H9 (cell line): ENCODE data around the gene ADAT2. TPM values are rescaled to one million over a fixed set of nuclear protein-coding genes. Genes with fewer than 3 reads are reported as not detected.

ENCODE experiments used
- DNase-seq: peaks from one replicate; pipeline ENCODE4 v3.0.0-alpha.2; 2017
- H2AFZ ChIP-seq: one replicate; pipeline ENCODE4 v1.6.1; 2013; ENCODE audit warnings: mild to moderate bottlenecking, low read length, control low read depth, moderate library complexity
- H2AK5ac ChIP-seq: 2 replicates; pipeline ENCODE4 v1.6.1; 2013; ENCODE audit warnings: low read length, control low read depth, mixed read lengths; ENCODE audit not compliant: insufficient read length
- H2BK120ac ChIP-seq: one replicate; pipeline ENCODE4 v1.6.1; 2013; ENCODE audit warnings: low read depth, mild to moderate bottlenecking, low read length, control low read depth, inconsistent platforms; ENCODE audit not compliant: poor library complexity, severe bottlenecking
- H2BK12ac ChIP-seq: 2 replicates; pipeline ENCODE4 v1.6.1; 2013; ENCODE audit warnings: low read length, control low read depth, mixed read lengths, low read depth; ENCODE audit not compliant: insufficient read length
- H2BK15ac ChIP-seq: 2 replicates; pipeline ENCODE4 v1.6.1; 2013; ENCODE audit warnings: low read depth, low read length, control low read depth
- H2BK20ac ChIP-seq: one replicate; pipeline ENCODE4 v1.6.1; 2013; ENCODE audit warnings: low read depth, mild to moderate bottlenecking, low read length, control low read depth, inconsistent platforms; ENCODE audit not compliant: poor library complexity, severe bottlenecking
- H2BK5ac ChIP-seq: 2 replicates; pipeline ENCODE4 v1.6.1; 2013; ENCODE audit warnings: low read length, control low read depth, mixed read lengths; ENCODE audit not compliant: insufficient read length
- H3K14ac ChIP-seq: 2 replicates; pipeline ENCODE4 v1.6.1; 2013; ENCODE audit warnings: low read length, control low read depth; ENCODE audit not compliant: insufficient read depth
- H3K18ac ChIP-seq: 2 replicates; pipeline ENCODE4 v1.6.1; 2013; ENCODE audit warnings: low read depth, mild to moderate bottlenecking, mixed read lengths, low read length, control low read depth; ENCODE audit not compliant: insufficient read length
- H3K23ac ChIP-seq: 2 replicates; pipeline ENCODE4 v1.6.1; 2013; ENCODE audit warnings: low read length, control low read depth, mixed read lengths, low read depth; ENCODE audit not compliant: insufficient read length
- H3K23me2 ChIP-seq: 2 replicates; pipeline ENCODE4 v1.6.1; 2013; ENCODE audit warnings: low read depth, mild to moderate bottlenecking, mixed read lengths, low read length, control low read depth; ENCODE audit not compliant: insufficient read length, poor library complexity, severe bottlenecking
- H3K27ac ChIP-seq: 2 replicates; pipeline ENCODE4 v1.5.1; 2013; ENCODE audit warnings: low read length, control low read depth, mixed read lengths, low read depth; ENCODE audit not compliant: insufficient read length
- H3K27me3 ChIP-seq: 2 replicates; pipeline ENCODE4 v1.6.1; 2013; ENCODE audit warnings: low read length, control low read depth, inconsistent platforms; ENCODE audit not compliant: insufficient read depth
- H3K4ac ChIP-seq: 2 replicates; pipeline ENCODE4 v1.6.1; 2013; ENCODE audit warnings: low read depth, mild to moderate bottlenecking, control low read depth, inconsistent platforms, low read length, moderate library complexity
- H3K4me1 ChIP-seq: 2 replicates; pipeline ENCODE4 v1.6.1; 2013; ENCODE audit warnings: low read length, control low read depth, inconsistent platforms; ENCODE audit not compliant: insufficient read depth
- H3K4me2 ChIP-seq: 2 replicates; pipeline ENCODE4 v1.6.1; 2013; ENCODE audit warnings: low read length, control low read depth, mixed read lengths; ENCODE audit not compliant: insufficient read length, insufficient read depth
- H3K56ac ChIP-seq: 2 replicates; pipeline ENCODE4 v1.6.1; 2013; ENCODE audit warnings: low read depth, mild to moderate bottlenecking, mixed read lengths, low read length, control low read depth; ENCODE audit not compliant: insufficient read length
- H3K79me1 ChIP-seq: 2 replicates; pipeline ENCODE4 v1.6.1; 2013; ENCODE audit warnings: low read depth, mild to moderate bottlenecking, moderate library complexity, low read length, control low read depth, inconsistent platforms; ENCODE audit not compliant: insufficient read depth, poor library complexity, severe bottlenecking
- H3K79me2 ChIP-seq: 2 replicates; pipeline ENCODE4 v1.6.1; 2013; ENCODE audit warnings: low read length, control low read depth, inconsistent platforms; ENCODE audit not compliant: insufficient read depth
- H3K9ac ChIP-seq: 2 replicates; pipeline ENCODE4 v1.6.1; 2013; ENCODE audit warnings: low read length, control low read depth, mixed read lengths; ENCODE audit not compliant: insufficient read length; ENCODE audit errors: extremely low read depth
- H3K9me3 ChIP-seq: one replicate; pipeline ENCODE4 v1.6.1; 2013; ENCODE audit warnings: low read depth, low read length, inconsistent platforms; ENCODE audit not compliant: control insufficient read depth
- H3T11ph ChIP-seq: one replicate; pipeline ENCODE4 v1.6.1; 2013; ENCODE audit warnings: mild to moderate bottlenecking, low read length, control low read depth, inconsistent platforms
- H4K20me1 ChIP-seq: one replicate; pipeline ENCODE4 v1.6.1; 2013; ENCODE audit not compliant: control insufficient read depth, insufficient read length, insufficient read depth
- H4K5ac ChIP-seq: 2 replicates; pipeline ENCODE4 v1.6.1; 2013; ENCODE audit warnings: low read depth, mild to moderate bottlenecking, mixed read lengths, low read length, control low read depth; ENCODE audit not compliant: insufficient read length
- H4K8ac ChIP-seq: replicated peaks from 2 replicates; pipeline ENCODE4 v1.6.1; 2013; ENCODE audit warnings: low read length, control low read depth, mixed read lengths, low read depth; ENCODE audit not compliant: insufficient read length
- H4K91ac ChIP-seq: 2 replicates; pipeline ENCODE4 v1.6.1; 2013; ENCODE audit warnings: low read depth, mild to moderate bottlenecking, moderate library complexity, mixed read lengths, low read length, control low read depth; ENCODE audit not compliant: insufficient read length
- H3K27ac Mint-ChIP-seq, 3 experiments: 2 replicates in 2 of 3; 3 replicates in 1 of 3; pipeline ENCODE4 v1.8.0; 2020 to 2021; ENCODE audit warnings: mixed read lengths in 3 of 3, mild to moderate bottlenecking in 1 of 3, moderate library complexity in 1 of 3
- H3K27me3 Mint-ChIP-seq: 2 replicates; pipeline ENCODE4 v1.8.0; 2021; ENCODE audit warnings: low read depth, mild to moderate bottlenecking, moderate library complexity, mixed read lengths
- H3K36me3 Mint-ChIP-seq, 3 experiments: 2 replicates in 2 of 3; 3 replicates in 1 of 3; pipeline ENCODE4 v1.8.0; 2020 to 2021; ENCODE audit warnings: low read depth in 3 of 3, mixed read lengths in 3 of 3; ENCODE audit not compliant: insufficient read depth in 1 of 3
- H3K4me1 Mint-ChIP-seq, 2 experiments: 2 replicates each; pipeline ENCODE4 v1.8.0; 2020; ENCODE audit warnings: mixed read lengths in 2 of 2
- H3K4me3 Mint-ChIP-seq, 2 experiments: 2 replicates in 1 of 2; 3 replicates in 1 of 2; pipeline ENCODE4 v1.8.0; 2020 to 2021; ENCODE audit warnings: mild to moderate bottlenecking in 2 of 2, mixed read lengths in 2 of 2, moderate library complexity in 1 of 2
- H3K9me3 Mint-ChIP-seq, 2 experiments: 2 replicates in 1 of 2; 3 replicates in 1 of 2; pipeline ENCODE4 v1.8.0; 2020; ENCODE audit warnings: mild to moderate bottlenecking in 2 of 2, mixed read lengths in 2 of 2, moderate library complexity in 1 of 2
- WGBS: extraction: QIAGEN DNeasy Blood & Tissue Kit; methylation state at CpG from one replicate; pipeline ENCODE4 v1.1.7; 2013; ENCODE audit warnings: missing lambda C conversion rate, low lambda C conversion rate, mixed read lengths; ENCODE audit not compliant: insufficient read length; ENCODE audit errors: extremely low coverage; 5-methylcytosine and 5-hydroxymethylcytosine counted together
- total RNA-seq: library from RNA; stranded (reverse); gene quantifications from 2 replicates; pipeline ENCODE4 v1.2.1, GENCODE V29; 2021
- TF ChIP-seq, protein P1 (sequence below): fragments of 200-600 bp; sonication (generic); conservative IDR thresholded peaks from 3 replicates; pipeline ENCODE4 v1.8.0; 2021; ENCODE audit warnings: antibody characterized with exemption, mild to moderate bottlenecking

The ADAT2 gene
- total RNA-seq, 1 experiment from 2014 or later, result 11.3 TPM

DNA sequence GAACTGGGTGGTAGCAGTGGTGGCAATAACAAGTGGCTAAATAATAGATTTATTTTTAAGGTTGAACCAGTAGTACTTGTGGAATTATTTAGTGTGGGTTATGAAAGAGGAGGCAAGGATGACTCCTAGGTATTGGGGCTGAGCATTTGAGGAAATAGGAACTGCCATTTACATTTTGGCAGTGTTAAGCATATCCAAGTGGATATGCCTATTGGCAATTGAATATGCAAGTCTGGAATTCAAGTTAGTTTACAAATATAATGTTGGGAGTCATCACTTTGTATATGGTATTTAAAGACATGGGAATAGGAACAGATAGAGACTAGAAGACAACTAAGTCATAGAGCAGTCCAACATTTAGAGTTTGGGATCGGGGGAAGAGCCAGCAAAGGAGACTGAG lies 26.1 kb upstream of the ADAT2 start:
- H3K4me2 ChIP-seq, result no peak overlapping the region
- H2AFZ ChIP-seq, result no peak overlapping the region
- no peak overlapping the region for H3K27ac ChIP-seq
- H3K27ac Mint-ChIP-seq, result no peak overlapping the region
- peaks cover 5 to 9% of the 10 kb centered on the region in 2 experiments; a peak in 2 of 4 replicates for H3K4me1 Mint-ChIP-seq
- no peaks in the 10 kb centered on the region for H3K4me1 ChIP-seq
- H3K23me2 ChIP-seq, result no peaks in the 10 kb centered on the region
- DNase-seq, result no peak
- no peak overlapping the region for H3T11ph ChIP-seq
- no peaks in the 10 kb centered on the region for H3K79me2 ChIP-seq
- no peak overlapping the region for H4K5ac ChIP-seq
- no peak overlapping the region for H4K8ac ChIP-seq
- H3K4ac ChIP-seq, result no peak overlapping the region
- no peak overlapping the region for H3K4me3 Mint-ChIP-seq
- H3K18ac ChIP-seq, result no peak overlapping the region
- no peaks in the 10 kb centered on the region for H3K9me3 ChIP-seq
- no peaks in the 10 kb centered on the region for H3K9me3 Mint-ChIP-seq
- H3K9ac ChIP-seq, result no peak overlapping the region
- no peak overlapping the region for H2BK15ac ChIP-seq
- H3K14ac ChIP-seq, result no peak overlapping the region
- no peaks in the 10 kb centered on the region for H3K79me1 ChIP-seq
- peaks cover 0 to 15% (median 11%) of the 10 kb centered on the region in 3 experiments; a peak in 4 of 7 replicates for H3K36me3 Mint-ChIP-seq
- no CpG with 5 or more reads among the region's 1 CpG for WGBS
- no peak overlapping the region for H2BK5ac ChIP-seq
- no peak overlapping the region for H2AK5ac ChIP-seq
- no peak overlapping the region for H2BK12ac ChIP-seq
- H2BK20ac ChIP-seq, result no peak overlapping the region
- H2BK120ac ChIP-seq, result no peak overlapping the region
- H4K91ac ChIP-seq, result no peak overlapping the region
- no peak overlapping the region for H3K23ac ChIP-seq
- no peak overlapping the region for H3K56ac ChIP-seq
- H3K27me3 ChIP-seq, result no peaks in the 10 kb centered on the region
- no peaks in the 10 kb centered on the region for H3K27me3 Mint-ChIP-seq
- no peaks in the 10 kb centered on the region for H4K20me1 ChIP-seq
- TF ChIP-seq, protein P1, sequence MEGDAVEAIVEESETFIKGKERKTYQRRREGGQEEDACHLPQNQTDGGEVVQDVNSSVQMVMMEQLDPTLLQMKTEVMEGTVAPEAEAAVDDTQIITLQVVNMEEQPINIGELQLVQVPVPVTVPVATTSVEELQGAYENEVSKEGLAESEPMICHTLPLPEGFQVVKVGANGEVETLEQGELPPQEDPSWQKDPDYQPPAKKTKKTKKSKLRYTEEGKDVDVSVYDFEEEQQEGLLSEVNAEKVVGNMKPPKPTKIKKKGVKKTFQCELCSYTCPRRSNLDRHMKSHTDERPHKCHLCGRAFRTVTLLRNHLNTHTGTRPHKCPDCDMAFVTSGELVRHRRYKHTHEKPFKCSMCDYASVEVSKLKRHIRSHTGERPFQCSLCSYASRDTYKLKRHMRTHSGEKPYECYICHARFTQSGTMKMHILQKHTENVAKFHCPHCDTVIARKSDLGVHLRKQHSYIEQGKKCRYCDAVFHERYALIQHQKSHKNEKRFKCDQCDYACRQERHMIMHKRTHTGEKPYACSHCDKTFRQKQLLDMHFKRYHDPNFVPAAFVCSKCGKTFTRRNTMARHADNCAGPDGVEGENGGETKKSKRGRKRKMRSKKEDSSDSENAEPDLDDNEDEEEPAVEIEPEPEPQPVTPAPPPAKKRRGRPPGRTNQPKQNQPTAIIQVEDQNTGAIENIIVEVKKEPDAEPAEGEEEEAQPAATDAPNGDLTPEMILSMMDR, result no peak
